ENCODE results near the gene ZNF555. TPM values are rescaled to one million over a fixed set of nuclear protein-coding genes. Genes with fewer than 3 reads are reported as not detected.

The ZNF555 gene
- total RNA-seq, 4 donors from 2014 or later = 2.6 to 6.4 (median 3.9) TPM

DNA sequence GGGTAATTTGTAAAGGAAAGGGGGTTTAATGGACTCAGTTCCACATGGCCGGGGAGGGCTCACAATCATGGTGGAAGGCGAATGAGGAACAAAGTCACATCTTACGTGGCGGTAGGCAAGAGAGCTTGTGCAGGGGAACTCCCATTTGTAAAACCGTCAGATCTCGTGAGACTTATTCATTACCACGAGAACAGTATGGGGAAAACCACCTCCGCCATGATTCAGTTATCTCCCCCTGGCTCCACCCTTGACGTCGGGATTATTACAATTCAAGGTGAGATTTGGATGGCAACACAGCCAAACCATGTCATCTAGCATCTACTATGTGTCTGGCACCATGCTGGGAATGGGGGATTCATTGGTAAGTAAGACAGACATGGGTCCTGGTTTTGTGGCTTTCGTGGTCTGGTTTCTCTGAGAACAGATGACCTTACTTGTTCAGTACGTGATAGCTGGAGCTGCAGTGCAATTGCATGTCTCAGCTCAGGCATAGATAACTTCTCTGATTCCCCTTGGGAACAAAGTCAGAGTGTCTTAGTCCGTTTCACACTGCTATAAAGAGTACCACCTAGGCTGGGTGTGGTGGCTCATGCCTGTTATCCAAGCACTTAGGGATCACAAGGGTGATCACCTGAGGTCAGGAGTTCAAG is 13.3 kb upstream of the ZNF555 start:
- DNase-seq = no peak
- 88 to 91% methylated on average over 6 to 13 of the region's 13 CpGs for WGBS, 2 donors (ENCODE audit: low coverage in 1 of 2)
- no peak overlapping the region for H3K27ac ChIP-seq
- in situ Hi-C loops (cut with MboI; ENCODE audit: low pct_ligation_motif_present in 1 of 4, low pct_unique_long_range_greater_than_20kb in 1 of 4, low sequenced_read_pairs in 3 of 4) = no loop called here
- H3K4me1 ChIP-seq = no peaks in the 10 kb centered on the region
- H3K36me3 ChIP-seq = peaks cover 0 to 20% (median 4%) of the 10 kb centered on the region in 4 donors
- intact Hi-C loops (cut with DNase I; ENCODE audit: low total_unique reads) = no loop called here
- TF ChIP-seq POLR2A (IDR thresholded peaks at IDR 0.05) (no peak), POLR2AphosphoS5 (IDR thresholded peaks at IDR 0.05) (no peak), EP300 (IDR thresholded peaks at IDR 0.05; ENCODE audit: low read depth) (no peak)
- TF ChIP-seq, protein P1, sequence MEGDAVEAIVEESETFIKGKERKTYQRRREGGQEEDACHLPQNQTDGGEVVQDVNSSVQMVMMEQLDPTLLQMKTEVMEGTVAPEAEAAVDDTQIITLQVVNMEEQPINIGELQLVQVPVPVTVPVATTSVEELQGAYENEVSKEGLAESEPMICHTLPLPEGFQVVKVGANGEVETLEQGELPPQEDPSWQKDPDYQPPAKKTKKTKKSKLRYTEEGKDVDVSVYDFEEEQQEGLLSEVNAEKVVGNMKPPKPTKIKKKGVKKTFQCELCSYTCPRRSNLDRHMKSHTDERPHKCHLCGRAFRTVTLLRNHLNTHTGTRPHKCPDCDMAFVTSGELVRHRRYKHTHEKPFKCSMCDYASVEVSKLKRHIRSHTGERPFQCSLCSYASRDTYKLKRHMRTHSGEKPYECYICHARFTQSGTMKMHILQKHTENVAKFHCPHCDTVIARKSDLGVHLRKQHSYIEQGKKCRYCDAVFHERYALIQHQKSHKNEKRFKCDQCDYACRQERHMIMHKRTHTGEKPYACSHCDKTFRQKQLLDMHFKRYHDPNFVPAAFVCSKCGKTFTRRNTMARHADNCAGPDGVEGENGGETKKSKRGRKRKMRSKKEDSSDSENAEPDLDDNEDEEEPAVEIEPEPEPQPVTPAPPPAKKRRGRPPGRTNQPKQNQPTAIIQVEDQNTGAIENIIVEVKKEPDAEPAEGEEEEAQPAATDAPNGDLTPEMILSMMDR (IDR thresholded peaks at IDR 0.05) = no peak
- H3K9me3 ChIP-seq = peaks cover 11 to 13% of the 10 kb centered on the region in 2 donors
- H3K27me3 ChIP-seq = no peaks in the 10 kb centered on the region
- no peak overlapping the region for H3K4me3 ChIP-seq

DNA sequence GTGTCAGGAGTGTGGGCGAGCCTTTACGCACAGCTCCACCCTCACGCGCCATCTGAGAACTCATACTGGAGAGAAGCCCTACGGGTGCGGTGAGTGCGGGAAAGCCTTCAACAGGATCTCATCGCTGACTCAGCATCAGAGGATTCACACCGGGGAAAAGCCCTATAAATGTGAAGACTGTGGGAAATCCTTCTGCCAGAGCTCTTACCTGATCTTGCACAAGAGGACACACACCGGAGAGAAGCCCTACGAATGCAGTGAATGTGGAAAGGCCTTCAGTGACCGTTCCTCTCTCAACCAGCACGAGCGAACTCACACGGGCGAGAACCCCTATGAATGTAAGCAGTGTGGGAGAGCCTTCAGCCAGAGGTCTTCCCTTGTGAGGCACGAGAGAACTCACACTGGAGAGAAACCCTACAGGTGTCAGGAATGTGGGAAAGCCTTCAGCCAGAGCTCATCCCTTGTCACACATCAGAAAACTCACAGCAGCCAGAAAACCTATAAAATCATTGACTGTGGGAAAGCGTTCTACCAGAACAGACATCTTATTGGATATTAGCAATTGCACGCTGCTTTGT is 6.9 kb upstream of the ZNF555 start:
- H3K36me3 ChIP-seq = peaks cover 0 to 28% (median 13%) of the 10 kb centered on the region in 4 donors
- 93 to 97% methylated on average over 2 to 19 of the region's 19 CpGs for WGBS, 2 donors (ENCODE audit: low coverage in 1 of 2)
- H3K9me3 ChIP-seq = peaks cover 43 to 51% of the 10 kb centered on the region in 2 donors
- intact Hi-C loops (cut with DNase I; ENCODE audit: low total_unique reads) = no loop called here
- no peak overlapping the region for H3K27ac ChIP-seq
- no peak for DNase-seq
- no peak overlapping the region for H3K4me3 ChIP-seq
- in situ Hi-C loops (cut with MboI; ENCODE audit: low pct_ligation_motif_present in 1 of 4, low pct_unique_long_range_greater_than_20kb in 1 of 4, low sequenced_read_pairs in 3 of 4) = no loop called here
- TF ChIP-seq EP300 (IDR thresholded peaks at IDR 0.05; ENCODE audit: low read depth) (no peak), POLR2AphosphoS5 (IDR thresholded peaks at IDR 0.05) (no peak), POLR2A (IDR thresholded peaks at IDR 0.05) (no peak)
- TF ChIP-seq, protein P1 (IDR thresholded peaks at IDR 0.05) = no peak
- H3K4me1 ChIP-seq = no peaks in the 10 kb centered on the region
- H3K27me3 ChIP-seq = no peaks in the 10 kb centered on the region

DNA sequence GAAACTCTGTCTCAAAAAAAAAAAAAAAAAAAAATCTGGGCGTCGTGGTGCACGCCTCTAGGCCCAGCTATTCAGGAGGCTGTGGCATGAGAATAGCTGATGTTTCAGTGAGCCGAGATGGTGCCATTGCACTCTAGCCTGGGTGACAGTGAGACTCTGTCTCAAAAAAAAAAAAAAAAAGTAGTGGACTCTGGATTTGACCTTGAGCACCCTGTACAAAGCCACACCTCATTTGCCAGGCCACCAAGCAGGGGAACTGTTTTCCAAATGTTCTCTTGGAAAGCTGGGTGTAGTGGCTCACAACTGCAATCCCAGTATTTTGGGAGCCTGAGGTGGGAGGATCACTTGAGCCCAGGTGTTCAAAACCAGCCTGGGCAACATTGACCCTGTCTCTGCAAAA is 3.8 kb upstream of the ZNF555 start:
- no peak for TF ChIP-seq EP300 (IDR thresholded peaks at IDR 0.05; ENCODE audit: low read depth)
- no peak for TF ChIP-seq POLR2AphosphoS5 (IDR thresholded peaks at IDR 0.05)
- TF ChIP-seq, protein P1 (IDR thresholded peaks at IDR 0.05) = no peak
- TF ChIP-seq POLR2A (IDR thresholded peaks at IDR 0.05) = no peak
- intact Hi-C loops (cut with DNase I; ENCODE audit: low total_unique reads) (no loop called here), in situ Hi-C loops (cut with MboI; ENCODE audit: low pct_ligation_motif_present in 1 of 4, low pct_unique_long_range_greater_than_20kb in 1 of 4, low sequenced_read_pairs in 3 of 4) (no loop called here)
- Histone ChIP-seq H3K27me3 (no peaks in the 10 kb centered on the region), H3K27ac (no peak overlapping the region), H3K4me3 (no peak overlapping the region), H3K36me3 (peaks cover 0 to 22% (median 10%) of the 10 kb centered on the region in 4 donors), H3K9me3 (peaks cover 37 to 42% of the 10 kb centered on the region in 2 donors), H3K4me1 (peaks cover 3 to 11% (median 6%) of the 10 kb centered on the region in 4 donors)
- no peak for DNase-seq
- 85% methylated on average over 4 of the region's 4 CpGs; no CpG with 5 or more reads in 1 of the 2 donors for WGBS, 2 donors (ENCODE audit: low coverage in 1 of 2)

DNA sequence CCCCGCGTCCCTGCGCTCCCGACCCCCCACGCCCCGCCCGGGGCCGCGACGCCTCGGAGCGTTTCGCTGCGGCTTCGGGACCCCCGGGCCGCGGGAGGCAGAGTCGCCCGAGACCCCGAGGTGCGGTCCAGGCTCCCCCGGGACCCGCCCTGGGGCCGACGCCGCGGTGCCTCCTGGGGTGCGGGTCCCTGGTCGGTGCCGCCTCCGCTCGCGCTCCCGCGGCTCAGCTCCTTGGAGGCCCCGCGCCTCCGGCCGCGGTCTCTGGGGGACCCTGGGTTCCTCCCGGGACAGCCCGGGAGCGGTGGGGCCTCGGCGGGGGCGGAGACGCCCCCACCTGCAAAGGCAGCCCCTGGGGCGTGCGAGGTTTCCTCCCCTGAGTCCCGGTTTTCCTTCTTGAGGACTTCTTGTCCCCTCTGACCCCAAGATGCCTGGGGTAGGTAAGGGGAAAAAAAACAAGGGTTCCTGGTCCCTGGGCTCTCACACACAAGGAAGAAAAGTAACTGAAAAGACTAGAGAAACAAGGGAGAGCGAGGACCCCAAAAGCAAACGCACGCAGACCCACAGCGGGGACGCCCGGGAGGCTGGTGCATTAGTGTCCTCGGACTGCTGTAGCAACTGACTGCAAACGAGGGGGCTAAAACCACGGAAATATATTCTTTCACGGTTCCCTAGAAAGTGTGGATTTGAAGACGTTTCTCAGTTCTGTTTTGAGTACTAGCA is 740 bp downstream of the ZNF555 start:
- DNase-seq = peak; percentile 18
- intact Hi-C loops (cut with DNase I; ENCODE audit: low total_unique reads) (no loop called here), in situ Hi-C loops (cut with MboI; ENCODE audit: low pct_ligation_motif_present in 1 of 4, low pct_unique_long_range_greater_than_20kb in 1 of 4, low sequenced_read_pairs in 3 of 4) (no loop called here)
- 8 to 31% methylated on average over 8 to 29 of the region's 62 CpGs for WGBS, 2 donors (ENCODE audit: low coverage in 1 of 2)
- Histone ChIP-seq H3K9me3 (no peaks in the 10 kb centered on the region), H3K27ac (peak overlapping the region; percentile 86 to 92 (median 90)), H3K4me1 (peaks cover 4 to 19% (median 10%) of the 10 kb centered on the region in 4 donors), H3K4me3 (peak overlapping the region; percentile 69 to 99 (median 96)), H3K36me3 (no peaks in the 10 kb centered on the region), H3K27me3 (no peaks in the 10 kb centered on the region)
- TF ChIP-seq, protein P1 (IDR thresholded peaks at IDR 0.05) = no peak
- TF ChIP-seq POLR2AphosphoS5 (IDR thresholded peaks at IDR 0.05) (no peak), EP300 (IDR thresholded peaks at IDR 0.05; ENCODE audit: low read depth) (no peak), POLR2A (IDR thresholded peaks at IDR 0.05) (no peak)

Data from transverse colon (tissue), 4 donors.